K562 (cell line): ENCODE data around the gene MACF1. TPM values are rescaled to one million over a fixed set of nuclear protein-coding genes. Genes with fewer than 3 reads are reported as not detected.

Experiments used
- ATAC-seq: fragments of 200-7000 bp; cut with Tn5 transposase; 3 replicates; pipeline ENCODE4 v1.9.1; 2020; ENCODE audit warnings: moderate library complexity
- BruUV-seq: library from RNA; stranded (reverse); fragments of 400-500 nt; replicated peaks from 2 replicates; lab custom pipeline; 2021; lab: Mats Ljungman, UMichigan
- CTCF ChIA-PET: fragments of 300-600 bp; formaldehyde crosslinking; extraction: SDS; loops from one replicate; lab custom pipeline; 2021; ENCODE audit warnings: low intra/inter-chr PET ratio; lab: Yijun Ruan, JAX
- POLR2A ChIA-PET: fragments of 300-600, 350-650 bp; sonication (Branson Sonifier 250); formaldehyde crosslinking; extraction: SDS; loops from one replicate; lab custom pipeline; 2021; ENCODE audit warnings: antibody characterized with exemption, inconsistent platforms; lab: Yijun Ruan, JAX
- DNase-seq, 4 experiments: peaks; one replicate each; pipeline versions ENCODE4 v3.0.0 to v3.0.0-alpha.2; 2011 to 2018; ENCODE audit warnings: low spot score in 3 of 4, mixed read lengths in 3 of 4; ENCODE audit errors: extremely low read depth in 1 of 4
- FAIRE-seq: peaks from 2 replicates; lab custom pipeline; 2011; peaks lifted over from hg19 to GRCh38; lab: Jason Lieb, UNC
- H2AFZ ChIP-seq: 2 replicates; pipeline ENCODE4 v1.6.0; 2011; ENCODE audit warnings: low read depth, low read length, control low read depth, inconsistent platforms
- H3K27ac ChIP-seq: fragments of 200-600 bp; 3 replicates; pipeline ENCODE4 v1.8.0; 2011; ENCODE audit warnings: low read depth, mild to moderate bottlenecking, control low read depth, inconsistent platforms, low read length, moderate library complexity, mixed read lengths; ENCODE audit errors: extremely low read depth
- H3K27me3 ChIP-seq, 2 experiments: fragments of 300-600 bp in 1 of 2; 2 replicates in 1 of 2; 3 replicates in 1 of 2; pipeline versions ENCODE4 v1.6.0 to v1.8.0; 2011; ENCODE audit warnings: inconsistent platforms in 2 of 2, low read length in 2 of 2, mild to moderate bottlenecking in 1 of 2, mixed read lengths in 1 of 2, moderate library complexity in 1 of 2; ENCODE audit not compliant: control insufficient read depth in 2 of 2, insufficient read depth in 2 of 2
- H3K36me3 ChIP-seq: fragments of 300-600 bp; 3 replicates; pipeline ENCODE4 v1.8.0; 2011; ENCODE audit warnings: mild to moderate bottlenecking, low read length, inconsistent platforms; ENCODE audit not compliant: control insufficient read depth, insufficient read depth
- H3K4me1 ChIP-seq, 2 experiments: fragments of 200-600 bp in 1 of 2; replicated peaks in 1 of 2; 2 replicates in 1 of 2; 3 replicates in 1 of 2; pipeline versions ENCODE4 v1.5.1 to v1.8.0; 2011; ENCODE audit warnings: inconsistent platforms in 2 of 2, low read length in 2 of 2, mild to moderate bottlenecking in 1 of 2, mixed read lengths in 1 of 2, moderate library complexity in 1 of 2; ENCODE audit not compliant: control insufficient read depth in 2 of 2, insufficient read depth in 2 of 2
- H3K4me2 ChIP-seq: 2 replicates; pipeline ENCODE4 v1.6.1; 2011; ENCODE audit warnings: low read length, control low read depth, inconsistent platforms, mixed read lengths; ENCODE audit not compliant: insufficient read depth
- H3K4me3 ChIP-seq: fragments of 200-600 bp; sonication (generic), shearing (Covaris generic); 2 replicates; pipeline ENCODE4 v1.5.1; 2016; ENCODE audit warnings: control low read depth, inconsistent platforms
- H3K79me2 ChIP-seq: fragments of 200-600 bp; 3 replicates; pipeline ENCODE4 v1.8.0; 2011; ENCODE audit warnings: low read length, inconsistent platforms; ENCODE audit not compliant: control insufficient read depth, insufficient read depth
- H3K9ac ChIP-seq, 2 experiments: 2 replicates each; pipeline versions ENCODE4 v1.6.0 to v1.6.1; 2011; ENCODE audit warnings: low read depth in 2 of 2, low read length in 2 of 2, control low read depth in 1 of 2, inconsistent platforms in 1 of 2, mild to moderate bottlenecking in 1 of 2, mixed read lengths in 1 of 2; ENCODE audit not compliant: insufficient read depth in 1 of 2
- H3K9me1 ChIP-seq: one replicate; pipeline ENCODE4 v1.6.0; 2011; ENCODE audit warnings: inconsistent platforms, mild to moderate bottlenecking, low read length, moderate library complexity; ENCODE audit not compliant: control insufficient read depth, insufficient read depth
- H3K9me3 ChIP-seq: replicated peaks from 2 replicates; pipeline ENCODE4 v1.5.1; 2011; ENCODE audit warnings: low read depth, low read length, inconsistent platforms; ENCODE audit not compliant: control insufficient read depth, insufficient read depth
- H4K20me1 ChIP-seq: replicated peaks from 2 replicates; pipeline ENCODE4 v1.6.1; 2011; ENCODE audit warnings: low read length, inconsistent platforms, mixed read lengths; ENCODE audit not compliant: control insufficient read depth, insufficient read depth
- ARHGAP35 ChIP-seq: fragments of 450-650 bp; IDR thresholded peaks from 2 replicates; pipeline ENCODE4 v1.6.1; 2018; ENCODE audit not compliant: partially characterized antibody
- BRCA1 ChIP-seq, 2 experiments: fragments of 450-650 bp in 1 of 2; sonication (generic) in 1 of 2; formaldehyde crosslinking in 1 of 2; IDR thresholded peaks; 2 replicates each; pipeline versions ENCODE4 v1.5.0 to v1.6.1; 2017 to 2020; ENCODE audit warnings: mild to moderate bottlenecking in 1 of 2, missing genetic modification reagents in 1 of 2
- FOSL1 ChIP-seq: fragments of 200-800 bp; sonication (Bioruptor generic); conservative IDR thresholded peaks from 2 replicates; pipeline ENCODE4 v1.6.1; 2016; ENCODE audit warnings: missing genetic modification characterization, missing compliant biosample characterization
- ID3 ChIP-seq, 2 experiments: fragments of 250-450 bp in 1 of 2; fragments of 450-650 bp in 1 of 2; sonication (Bioruptor Pico) in 1 of 2; IDR thresholded peaks; 2 replicates each; pipeline versions ENCODE4 v1.6.1 to v1.8.0; 2016 to 2021; ENCODE audit warnings: mild to moderate bottlenecking in 2 of 2, moderate library complexity in 2 of 2, missing compliant biosample characterization in 1 of 2, missing genetic modification characterization in 1 of 2
- MAX ChIP-seq: sonication (generic); formaldehyde crosslinking; IDR thresholded peaks from 2 replicates; pipeline ENCODE4 v1.9.0; 2022; ENCODE audit warnings: mild to moderate bottlenecking, missing genetic modification reagents
- MLX ChIP-seq, 2 experiments: fragments of 450-650 bp in 1 of 2; sonication (generic) in 1 of 2; formaldehyde crosslinking; conservative IDR thresholded peaks; 2 replicates each; pipeline versions ENCODE4 v1.4.0 to v1.8.1; 2020 to 2022; ENCODE audit warnings: mild to moderate bottlenecking in 1 of 2, missing genetic modification reagents in 1 of 2
- NFXL1 ChIP-seq: fragments of 450-650 bp; formaldehyde crosslinking; IDR thresholded peaks from 2 replicates; pipeline ENCODE4 v1.4.0; 2021; ENCODE audit warnings: mild to moderate bottlenecking
- PHTF2 ChIP-seq: fragments of 250-450 bp; sonication (Bioruptor Pico); IDR thresholded peaks from 2 replicates; pipeline ENCODE4 v1.5.0; 2021; ENCODE audit warnings: mild to moderate bottlenecking
- STAT5B ChIP-seq: fragments of 250-450 bp; sonication (Bioruptor Pico); IDR thresholded peaks from 2 replicates; pipeline ENCODE4 v1.8.0; 2021; ENCODE audit warnings: mild to moderate bottlenecking, inconsistent platforms
- TAF9B ChIP-seq: fragments of 450-650 bp; IDR thresholded peaks from 2 replicates; pipeline ENCODE4 v1.6.1; 2018; ENCODE audit warnings: mild to moderate bottlenecking; ENCODE audit not compliant: partially characterized antibody
- VEZF1 ChIP-seq: fragments of 200-800 bp; sonication (Bioruptor generic); IDR thresholded peaks from 2 replicates; pipeline ENCODE4 v1.6.1; 2017; ENCODE audit warnings: missing genetic modification characterization, missing compliant biosample characterization
- WGBS: fragments of 100-300 bp; shearing (Covaris generic); methylation state at CpG from one replicate; pipeline ENCODE4 v1.1.6; 2016; ENCODE audit warnings: low coverage, mixed read lengths; ENCODE audit not compliant: insufficient coverage; ENCODE audit errors: missing lambda C conversion rate; 5-methylcytosine and 5-hydroxymethylcytosine counted together
- in situ Hi-C: fragments of 300-500 bp; cut with MboI; formaldehyde crosslinking; loops from 4 replicates; pipeline ENCODE4 v1.15.0; 2018; ENCODE audit warnings: inconsistent platforms, mixed read lengths
- intact Hi-C: fragments of 100-400 bp; cut with micrococcal nuclease; formaldehyde crosslinking; loops from 2 replicates; pipeline ENCODE4 v1.14.2; 2022
- polyA plus RNA-seq, 8 experiments: library from polyadenylated mRNA; depleted of rRNA in 4 of 8; stranded (reverse) in 5 of 8; unstranded in 3 of 8; fragments of >200 nt; fragmentation: Nextera tagmentation in 2 of 8; fragmentation: Illumina TruSeq in 1 of 8; extraction: Ambion mirVana in 2 of 8; extraction: Trizol in 1 of 8; gene quantifications; 2 replicates each; pipeline versions ENCODE4 v1.2.1 to v1.2.3, GENCODE V29; 2011 to 2014; ENCODE audit warnings: inconsistent platforms in 1 of 8, missing spikeins in 1 of 8
- total RNA-seq, 7 experiments: library from RNA; depleted of rRNA in 6 of 7; stranded (reverse); fragments of >200 nt in 6 of 7; fragmentation: Illumina TruSeq in 2 of 7; extraction: Trizol in 2 of 7; gene quantifications; 2 replicates each; pipeline versions ENCODE4 v1.2.1 to v1.2.3, GENCODE V29; 2011 to 2021; ENCODE audit warnings: low replicate concordance in 1 of 7
- TF ChIP-seq, protein P1 (sequence below): fragments of 250-450 bp; sonication (Bioruptor Pico); IDR thresholded peaks from 2 replicates; pipeline ENCODE4 v1.8.0; 2022; ENCODE audit warnings: inconsistent platforms, mild to moderate bottlenecking, moderate library complexity, borderline replicate concordance
- TF ChIP-seq, protein P2 (sequence below): fragments of 250-450 bp; sonication (Bioruptor Pico); IDR thresholded peaks from 2 replicates; pipeline ENCODE4 v1.5.0; 2021; ENCODE audit warnings: mild to moderate bottlenecking, borderline replicate concordance

Gene MACF1
- total and polyA plus RNA-seq, 9 of the 15 experiments (the other 6 are each of a cell fraction or from before 2014, with no cell fraction given) = 13.2 to 232 (median 112) TPM

GRCh38 chr1:39453603-39454002 is 249.1 kb downstream of the MACF1 start (continued):
- no peak for TF ChIP-seq MLX (CRISPR knock-in tag; conservative IDR thresholded peaks at IDR 0.05)

DNA sequence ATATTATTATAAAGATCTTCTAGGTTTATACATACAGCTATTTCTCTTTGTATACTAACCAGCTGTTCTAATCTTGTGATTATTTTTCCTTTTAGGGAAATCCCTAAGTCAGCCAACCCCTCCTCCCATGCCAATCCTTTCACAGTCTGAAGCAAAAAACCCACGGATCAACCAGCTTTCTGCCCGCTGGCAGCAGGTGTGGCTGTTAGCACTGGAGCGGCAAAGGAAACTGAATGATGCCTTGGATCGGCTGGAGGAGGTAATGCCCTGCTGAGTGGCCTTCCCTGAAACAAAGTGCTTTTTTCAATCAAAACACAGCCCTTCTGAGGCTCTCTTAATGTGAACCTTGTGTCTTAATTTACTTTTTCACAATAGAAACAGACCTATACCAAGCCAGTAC is 254.5 kb downstream of the MACF1 start:
- Histone ChIP-seq H4K20me1 (no peaks in the 10 kb centered on the region), H3K27ac (no peak overlapping the region), H3K4me3 (no peak overlapping the region), H3K4me2 (no peak overlapping the region), H3K9me1 (no peaks in the 10 kb centered on the region), H3K36me3 (peaks cover 96% of the 10 kb centered on the region), H2AFZ (no peak overlapping the region), H3K9me3 (no peaks in the 10 kb centered on the region), H3K27me3 (no peaks in the 10 kb centered on the region), H3K4me1 (no peaks in the 10 kb centered on the region), H3K79me2 (no peaks in the 10 kb centered on the region), H3K9ac (no peak overlapping the region)
- ChIA-PET POLR2A (interaction anchor here (0.9 to 1.8 kb wide), 5 partner anchors 10 to 85 kb away, joined by 3 to 5 read pairs (median 5); no protein-coding TSS in a partner anchor), CTCF (no interaction called here)
- no TSS peak for BruUV-seq
- 86% methylated on average over 4 of the region's 4 CpGs for WGBS
- DNase-seq (no peak), FAIRE-seq (no peak), ATAC-seq (no peak)
- intact Hi-C loops (no loop called here), in situ Hi-C loops (no loop called here)
- TF ChIP-seq, protein P1, sequence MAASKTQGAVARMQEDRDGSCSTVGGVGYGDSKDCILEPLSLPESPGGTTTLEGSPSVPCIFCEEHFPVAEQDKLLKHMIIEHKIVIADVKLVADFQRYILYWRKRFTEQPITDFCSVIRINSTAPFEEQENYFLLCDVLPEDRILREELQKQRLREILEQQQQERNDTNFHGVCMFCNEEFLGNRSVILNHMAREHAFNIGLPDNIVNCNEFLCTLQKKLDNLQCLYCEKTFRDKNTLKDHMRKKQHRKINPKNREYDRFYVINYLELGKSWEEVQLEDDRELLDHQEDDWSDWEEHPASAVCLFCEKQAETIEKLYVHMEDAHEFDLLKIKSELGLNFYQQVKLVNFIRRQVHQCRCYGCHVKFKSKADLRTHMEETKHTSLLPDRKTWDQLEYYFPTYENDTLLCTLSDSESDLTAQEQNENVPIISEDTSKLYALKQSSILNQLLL (CRISPR knock-in tag) = no peak
- TF ChIP-seq BRCA1 (IDR thresholded peaks at IDR 0.05) = no peak
- no peak for TF ChIP-seq BRCA1 (CRISPR knock-in tag; IDR thresholded peaks at IDR 0.05)
- no peak for TF ChIP-seq TAF9B
- TF ChIP-seq, protein P2, sequence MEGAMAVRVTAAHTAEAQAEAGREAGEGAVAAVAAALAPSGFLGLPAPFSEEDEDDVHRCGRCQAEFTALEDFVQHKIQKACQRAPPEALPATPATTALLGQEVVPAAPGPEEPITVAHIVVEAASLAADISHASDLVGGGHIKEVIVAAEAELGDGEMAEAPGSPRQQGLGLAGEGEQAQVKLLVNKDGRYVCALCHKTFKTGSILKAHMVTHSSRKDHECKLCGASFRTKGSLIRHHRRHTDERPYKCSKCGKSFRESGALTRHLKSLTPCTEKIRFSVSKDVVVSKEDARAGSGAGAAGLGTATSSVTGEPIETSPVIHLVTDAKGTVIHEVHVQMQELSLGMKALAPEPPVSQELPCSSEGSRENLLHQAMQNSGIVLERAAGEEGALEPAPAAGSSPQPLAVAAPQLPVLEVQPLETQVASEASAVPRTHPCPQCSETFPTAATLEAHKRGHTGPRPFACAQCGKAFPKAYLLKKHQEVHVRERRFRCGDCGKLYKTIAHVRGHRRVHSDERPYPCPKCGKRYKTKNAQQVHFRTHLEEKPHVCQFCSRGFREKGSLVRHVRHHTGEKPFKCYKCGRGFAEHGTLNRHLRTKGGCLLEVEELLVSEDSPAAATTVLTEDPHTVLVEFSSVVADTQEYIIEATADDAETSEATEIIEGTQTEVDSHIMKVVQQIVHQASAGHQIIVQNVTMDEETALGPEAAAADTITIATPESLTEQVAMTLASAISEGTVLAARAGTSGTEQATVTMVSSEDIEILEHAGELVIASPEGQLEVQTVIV (CRISPR knock-in tag) = no peak
- no peak for TF ChIP-seq FOSL1
- no peak for TF ChIP-seq STAT5B
- no peak for TF ChIP-seq ARHGAP35
- no peak for TF ChIP-seq PHTF2 (CRISPR knock-in tag)
- TF ChIP-seq VEZF1 (CRISPR knock-in tag) = no peak
- no peak for TF ChIP-seq NFXL1 (CRISPR knock-in tag)
- no peak for TF ChIP-seq ID3 (CRISPR knock-in tag; IDR thresholded peaks at IDR 0.05)
- TF ChIP-seq ID3 (tag; IDR thresholded peaks at IDR 0.05) = no peak
- no peak for TF ChIP-seq MAX (CRISPR knock-in tag)
